HepG2 (cell line): ENCODE measurements around the gene PAM16. TPM values are rescaled to one million over a fixed set of nuclear protein-coding genes. Genes with fewer than 3 reads are reported as not detected.

Experiments used
- EHMT2 ChIP-seq: fragments of 200-600 bp; sonication (generic); IDR thresholded peaks from 2 replicates; pipeline ENCODE4 v1.7.0; 2017; ENCODE audit warnings: antibody characterized with exemption, low read depth, low read length, borderline replicate concordance
- HNRNPH1 ChIP-seq: fragments of 200-400 bp; formaldehyde crosslinking; optimal IDR thresholded peaks from 2 replicates; pipeline ENCODE3; 2017; ENCODE audit warnings: mild to moderate bottlenecking, low read depth, low read length
- MED1 ChIP-seq: sonication (generic); formaldehyde crosslinking; IDR thresholded peaks from 2 replicates; pipeline ENCODE4 v1.4.0; 2020; ENCODE audit warnings: missing genetic modification reagents
- POGZ ChIP-seq: sonication (generic); formaldehyde crosslinking; IDR thresholded peaks from 2 replicates; pipeline ENCODE4 v1.4.0; 2020; ENCODE audit warnings: mild to moderate bottlenecking, missing genetic modification reagents
- POLR2AphosphoS5 ChIP-seq: IDR thresholded peaks from 2 replicates; pipeline ENCODE4 v1.6.1; 2012; ENCODE audit warnings: low read depth, low read length
- REPIN1 ChIP-seq: sonication (generic); formaldehyde crosslinking; IDR thresholded peaks from 2 replicates; pipeline ENCODE4 v1.8.0; 2022; ENCODE audit warnings: missing genetic modification reagents, low read depth, mild to moderate bottlenecking, borderline replicate concordance
- SIN3A ChIP-seq: IDR thresholded peaks from 2 replicates; pipeline ENCODE4 v1.6.1; 2011; ENCODE audit warnings: low read depth, mild to moderate bottlenecking, control low read depth, low read length, borderline replicate concordance
- TBP ChIP-seq: sonication (generic); formaldehyde crosslinking; IDR thresholded peaks from 2 replicates; pipeline ENCODE4 v1.5.0; 2020; ENCODE audit warnings: missing genetic modification reagents
- ZBTB4 ChIP-seq: sonication (generic); formaldehyde crosslinking; IDR thresholded peaks from 2 replicates; pipeline ENCODE4 v1.4.0; 2020; ENCODE audit warnings: missing genetic modification reagents, mild to moderate bottlenecking, borderline replicate concordance
- ZNF430 ChIP-seq: sonication (generic); formaldehyde crosslinking; IDR thresholded peaks from 2 replicates; pipeline ENCODE4 v1.9.0; 2021; ENCODE audit warnings: mild to moderate bottlenecking, missing genetic modification reagents
- ZNF484 ChIP-seq: sonication (generic); formaldehyde crosslinking; IDR thresholded peaks from 2 replicates; pipeline ENCODE4 v1.5.1; 2020; ENCODE audit warnings: mild to moderate bottlenecking, low read depth, missing genetic modification reagents, borderline replicate concordance
- ZNF556 ChIP-seq: sonication (generic); formaldehyde crosslinking; IDR thresholded peaks from 2 replicates; pipeline ENCODE4 v1.4.0; 2020; ENCODE audit warnings: mild to moderate bottlenecking, missing genetic modification reagents, borderline replicate concordance
- polyA plus RNA-seq, 8 experiments: library from polyadenylated mRNA; depleted of rRNA in 3 of 8; stranded (reverse) in 7 of 8; unstranded in 1 of 8; fragments of >200 nt; fragmentation: Illumina TruSeq in 4 of 8; extraction: Trizol in 4 of 8; gene quantifications; 2 replicates each; pipeline versions ENCODE4 v1.2.1 to v1.2.3, GENCODE V29; 2011 to 2016; ENCODE audit warnings: low read depth in 4 of 8, missing spikeins in 1 of 8, mixed read lengths in 1 of 8; ENCODE audit not compliant: insufficient read depth in 1 of 8
- total RNA-seq, 5 experiments: library from RNA; depleted of rRNA; stranded (reverse); fragments of >200 nt; fragmentation: Illumina TruSeq; extraction: Trizol; gene quantifications; 2 replicates each; pipeline ENCODE4 v1.2.3, GENCODE V29; 2016; ENCODE audit warnings: low read depth in 1 of 5
- TF ChIP-seq, protein P1 (sequence below): sonication (generic); formaldehyde crosslinking; IDR thresholded peaks from 2 replicates; pipeline ENCODE4 v1.4.0; 2020; ENCODE audit warnings: missing genetic modification reagents
- TF ChIP-seq, protein P2 (sequence below): sonication (generic); formaldehyde crosslinking; IDR thresholded peaks from 2 replicates; pipeline ENCODE4 v1.5.1; 2020; ENCODE audit warnings: missing genetic modification reagents, mild to moderate bottlenecking, borderline replicate concordance
- TF ChIP-seq, protein P3 (sequence below): sonication (generic); formaldehyde crosslinking; IDR thresholded peaks from 2 replicates; pipeline ENCODE4 v1.8.1; 2023; ENCODE audit warnings: mild to moderate bottlenecking, missing genetic modification reagents

PAM16 gene
- total and polyA plus RNA-seq, 2 of the 13 experiments (the other 11 are each of a cell fraction or from before 2014, with no cell fraction given), result 51.5 to 51.8 TPM

DNA sequence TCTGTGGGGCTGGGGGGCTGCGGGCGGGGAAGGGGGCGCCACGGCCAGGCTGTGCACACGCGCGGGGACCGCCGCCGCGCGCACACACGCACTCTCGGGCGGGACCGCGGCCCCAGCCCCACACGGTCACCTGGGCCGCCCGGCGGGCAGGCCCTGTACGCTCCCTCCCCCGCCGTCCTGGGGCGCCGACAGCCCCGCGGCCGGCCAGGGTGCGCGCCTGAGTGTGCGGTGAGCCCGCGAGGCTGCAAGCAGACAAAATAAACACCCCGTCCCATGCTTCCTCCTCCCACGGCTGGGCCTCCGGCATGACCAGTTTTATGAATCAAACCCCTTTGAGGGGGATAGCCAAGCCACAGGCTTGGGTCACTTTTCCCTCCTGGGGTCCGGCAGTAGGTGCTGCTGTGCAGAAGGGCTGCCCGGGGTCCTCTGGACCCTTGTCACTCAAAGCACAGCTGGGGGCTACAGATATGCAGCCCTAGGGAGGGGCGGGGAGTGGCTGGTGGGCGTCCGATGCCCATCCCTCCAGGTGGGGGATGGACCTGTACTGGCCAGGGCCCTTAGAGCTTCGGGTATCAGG, 21.0 kb upstream of the PAM16 start (continued):
- TF ChIP-seq, protein P1, sequence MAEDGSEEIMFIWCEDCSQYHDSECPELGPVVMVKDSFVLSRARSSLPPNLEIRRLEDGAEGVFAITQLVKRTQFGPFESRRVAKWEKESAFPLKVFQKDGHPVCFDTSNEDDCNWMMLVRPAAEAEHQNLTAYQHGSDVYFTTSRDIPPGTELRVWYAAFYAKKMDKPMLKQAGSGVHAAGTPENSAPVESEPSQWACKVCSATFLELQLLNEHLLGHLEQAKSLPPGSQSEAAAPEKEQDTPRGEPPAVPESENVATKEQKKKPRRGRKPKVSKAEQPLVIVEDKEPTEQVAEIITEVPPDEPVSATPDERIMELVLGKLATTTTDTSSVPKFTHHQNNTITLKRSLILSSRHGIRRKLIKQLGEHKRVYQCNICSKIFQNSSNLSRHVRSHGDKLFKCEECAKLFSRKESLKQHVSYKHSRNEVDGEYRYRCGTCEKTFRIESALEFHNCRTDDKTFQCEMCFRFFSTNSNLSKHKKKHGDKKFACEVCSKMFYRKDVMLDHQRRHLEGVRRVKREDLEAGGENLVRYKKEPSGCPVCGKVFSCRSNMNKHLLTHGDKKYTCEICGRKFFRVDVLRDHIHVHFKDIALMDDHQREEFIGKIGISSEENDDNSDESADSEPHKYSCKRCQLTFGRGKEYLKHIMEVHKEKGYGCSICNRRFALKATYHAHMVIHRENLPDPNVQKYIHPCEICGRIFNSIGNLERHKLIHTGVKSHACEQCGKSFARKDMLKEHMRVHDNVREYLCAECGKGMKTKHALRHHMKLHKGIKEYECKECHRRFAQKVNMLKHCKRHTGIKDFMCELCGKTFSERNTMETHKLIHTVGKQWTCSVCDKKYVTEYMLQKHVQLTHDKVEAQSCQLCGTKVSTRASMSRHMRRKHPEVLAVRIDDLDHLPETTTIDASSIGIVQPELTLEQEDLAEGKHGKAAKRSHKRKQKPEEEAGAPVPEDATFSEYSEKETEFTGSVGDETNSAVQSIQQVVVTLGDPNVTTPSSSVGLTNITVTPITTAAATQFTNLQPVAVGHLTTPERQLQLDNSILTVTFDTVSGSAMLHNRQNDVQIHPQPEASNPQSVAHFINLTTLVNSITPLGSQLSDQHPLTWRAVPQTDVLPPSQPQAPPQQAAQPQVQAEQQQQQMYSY (CRISPR knock-in tag), result peak; percentile 3; the same call in 1 of the 2 replicates
- TF ChIP-seq ZBTB4 (CRISPR knock-in tag), result no peak
- TF ChIP-seq, protein P2, sequence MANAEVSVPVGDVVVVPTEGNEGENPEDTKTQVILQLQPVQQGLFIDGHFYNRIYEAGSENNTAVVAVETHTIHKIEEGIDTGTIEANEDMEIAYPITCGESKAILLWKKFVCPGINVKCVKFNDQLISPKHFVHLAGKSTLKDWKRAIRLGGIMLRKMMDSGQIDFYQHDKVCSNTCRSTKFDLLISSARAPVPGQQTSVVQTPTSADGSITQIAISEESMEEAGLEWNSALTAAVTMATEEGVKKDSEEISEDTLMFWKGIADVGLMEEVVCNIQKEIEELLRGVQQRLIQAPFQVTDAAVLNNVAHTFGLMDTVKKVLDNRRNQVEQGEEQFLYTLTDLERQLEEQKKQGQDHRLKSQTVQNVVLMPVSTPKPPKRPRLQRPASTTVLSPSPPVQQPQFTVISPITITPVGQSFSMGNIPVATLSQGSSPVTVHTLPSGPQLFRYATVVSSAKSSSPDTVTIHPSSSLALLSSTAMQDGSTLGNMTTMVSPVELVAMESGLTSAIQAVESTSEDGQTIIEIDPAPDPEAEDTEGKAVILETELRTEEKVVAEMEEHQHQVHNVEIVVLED (CRISPR knock-in tag), result no peak
- no peak for TF ChIP-seq HNRNPH1
- no peak for TF ChIP-seq ZNF556 (CRISPR knock-in tag)
- TF ChIP-seq MED1 (CRISPR knock-in tag), result no peak
- 0 out of 2 replicates have a peak, but pooled peaks have one; percentile 0 for TF ChIP-seq SIN3A
- 0 out of 2 replicates have a peak, but pooled peaks have one; percentile 6 for TF ChIP-seq POGZ (CRISPR knock-in tag)
- no peak for TF ChIP-seq ZNF484
- no peak for TF ChIP-seq TBP
- TF ChIP-seq, protein P3, sequence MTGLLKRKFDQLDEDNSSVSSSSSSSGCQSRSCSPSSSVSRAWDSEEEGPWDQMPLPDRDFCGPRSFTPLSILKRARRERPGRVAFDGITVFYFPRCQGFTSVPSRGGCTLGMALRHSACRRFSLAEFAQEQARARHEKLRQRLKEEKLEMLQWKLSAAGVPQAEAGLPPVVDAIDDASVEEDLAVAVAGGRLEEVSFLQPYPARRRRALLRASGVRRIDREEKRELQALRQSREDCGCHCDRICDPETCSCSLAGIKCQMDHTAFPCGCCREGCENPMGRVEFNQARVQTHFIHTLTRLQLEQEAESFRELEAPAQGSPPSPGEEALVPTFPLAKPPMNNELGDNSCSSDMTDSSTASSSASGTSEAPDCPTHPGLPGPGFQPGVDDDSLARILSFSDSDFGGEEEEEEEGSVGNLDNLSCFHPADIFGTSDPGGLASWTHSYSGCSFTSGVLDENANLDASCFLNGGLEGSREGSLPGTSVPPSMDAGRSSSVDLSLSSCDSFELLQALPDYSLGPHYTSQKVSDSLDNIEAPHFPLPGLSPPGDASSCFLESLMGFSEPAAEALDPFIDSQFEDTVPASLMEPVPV (CRISPR knock-in tag), result no peak
- TF ChIP-seq REPIN1, result no peak
- TF ChIP-seq EHMT2, result no peak
- TF ChIP-seq ZNF430, result no peak
- no peak for TF ChIP-seq POLR2AphosphoS5
